Stimulated activated memory B cell treated with anti-CD40 and anti-IgM and Interleukin-4, amounts not matched to agents 10 μg/mL and 1 μg/mL and 100 μg/mL, for 72 hours (primary cell): Measurements from ENCODE around the gene SLC46A3.
"Not testable (repeated sequence)": the region's sequence is repeated elsewhere in the genome, so short reads cannot be mapped to it uniquely, and the experiment has no call there.

Source experiments
- ATAC-seq: fragments of 150-1000 bp; cut with Tn5 transposase; 2 replicates; pipeline ENCODE4 v1.10.0; 2021
- H3K27ac Mint-ChIP-seq: one replicate; pipeline ENCODE4 v1.8.0; 2022; ENCODE audit warnings: mild to moderate bottlenecking, mixed read lengths
- H3K27me3 Mint-ChIP-seq: one replicate; pipeline ENCODE4 v1.8.0; 2022; ENCODE audit warnings: mixed read lengths
- H3K36me3 Mint-ChIP-seq: one replicate; pipeline ENCODE4 v1.8.0; 2022; ENCODE audit warnings: mixed read lengths
- H3K4me1 Mint-ChIP-seq: one replicate; pipeline ENCODE4 v1.8.0; 2022; ENCODE audit warnings: mixed read lengths
- H3K4me3 Mint-ChIP-seq: one replicate; pipeline ENCODE4 v1.8.0; 2022; ENCODE audit warnings: mild to moderate bottlenecking, moderate library complexity, mixed read lengths
- H3K9me3 Mint-ChIP-seq: one replicate; pipeline ENCODE4 v1.8.0; 2022; ENCODE audit warnings: mixed read lengths

Gene SLC46A3

GRCh38 chr13:28714651-28715050 lies 4.1 kb downstream of the SLC46A3 start:
- Mint-ChIP-seq H3K4me1 (peaks cover 32% of the 10 kb centered on the region), H3K27me3 (no peaks in the 10 kb centered on the region), H3K4me3 (no peak overlapping the region), H3K27ac (no peak overlapping the region), H3K9me3 (no peaks in the 10 kb centered on the region), H3K36me3 (peaks cover 24% of the 10 kb centered on the region)
- ATAC-seq = no peak

GRCh38 chr13:28710161-28710560 lies 8.6 kb downstream of the SLC46A3 start:
- H3K4me1 Mint-ChIP-seq = peaks cover 16% of the 10 kb centered on the region
- no peaks in the 10 kb centered on the region for H3K9me3 Mint-ChIP-seq
- H3K27ac Mint-ChIP-seq = no peak overlapping the region
- H3K27me3 Mint-ChIP-seq = no peaks in the 10 kb centered on the region
- no peak overlapping the region for H3K4me3 Mint-ChIP-seq
- peaks cover 26% of the 10 kb centered on the region for H3K36me3 Mint-ChIP-seq
- ATAC-seq = no peak

- Mint-ChIP-seq H3K4me3 (peak overlapping the region; percentile 8), H3K27ac (peak overlapping the region; percentile 30), H3K9me3 (no peaks in the 10 kb centered on the region), H3K36me3 (peaks cover 33% of the 10 kb centered on the region), H3K27me3 (no peaks in the 10 kb centered on the region), H3K4me1 (peaks cover 11% of the 10 kb centered on the region)
- ATAC-seq = peak; percentile 98
Measured at GRCh38 chr13:28707629-28708427, 10.9 kb downstream of the SLC46A3 start.

- peaks cover 11% of the 10 kb centered on the region for H3K4me1 Mint-ChIP-seq
- no peak overlapping the region for H3K27ac Mint-ChIP-seq
- peaks cover 47% of the 10 kb centered on the region for H3K36me3 Mint-ChIP-seq
Measured at GRCh38 chr13:28705461-28706083, 13.2 kb downstream of the SLC46A3 start.

GRCh38 chr13:28704919-28705318 lies 13.9 kb downstream of the SLC46A3 start:
- H3K27me3 Mint-ChIP-seq = no peaks in the 10 kb centered on the region
- no peaks in the 10 kb centered on the region for H3K9me3 Mint-ChIP-seq
- ATAC-seq = no peak
- peaks cover 11% of the 10 kb centered on the region for H3K4me1 Mint-ChIP-seq
- H3K4me3 Mint-ChIP-seq = no peak overlapping the region
- no peak overlapping the region for H3K27ac Mint-ChIP-seq
- peaks cover 48% of the 10 kb centered on the region for H3K36me3 Mint-ChIP-seq

More at GRCh38 chr13:28705461-28706083, 13.2 kb downstream of the SLC46A3 start:
- Mint-ChIP-seq H3K4me3 (no peak overlapping the region), H3K9me3 (no peaks in the 10 kb centered on the region), H3K27me3 (no peaks in the 10 kb centered on the region)
- no peak for ATAC-seq

GRCh38 chr13:28704282-28704681 lies 14.5 kb downstream of the SLC46A3 start:
- H3K36me3 Mint-ChIP-seq = peaks cover 47% of the 10 kb centered on the region
- H3K27me3 Mint-ChIP-seq = no peaks in the 10 kb centered on the region
- H3K4me3 Mint-ChIP-seq = no peak overlapping the region
- H3K9me3 Mint-ChIP-seq = no peaks in the 10 kb centered on the region
- H3K27ac Mint-ChIP-seq = no peak overlapping the region
- H3K4me1 Mint-ChIP-seq = peaks cover 11% of the 10 kb centered on the region
- ATAC-seq = no peak

GRCh38 chr13:28699246-28699645 lies 19.5 kb downstream of the SLC46A3 start:
- Mint-ChIP-seq H3K27me3 (no peaks in the 10 kb centered on the region), H3K27ac (no peak overlapping the region), H3K36me3 (peaks cover 65% of the 10 kb centered on the region), H3K9me3 (no peaks in the 10 kb centered on the region), H3K4me3 (no peak overlapping the region), H3K4me1 (no peaks in the 10 kb centered on the region)
- no peak for ATAC-seq

GRCh38 chr13:28697441-28697840 lies 21.3 kb downstream of the SLC46A3 start:
- H3K27ac Mint-ChIP-seq = no peak overlapping the region
- no peaks in the 10 kb centered on the region for H3K27me3 Mint-ChIP-seq
- peaks cover 2% of the 10 kb centered on the region for H3K9me3 Mint-ChIP-seq
- peaks cover 60% of the 10 kb centered on the region for H3K36me3 Mint-ChIP-seq
- no peaks in the 10 kb centered on the region for H3K4me1 Mint-ChIP-seq
- H3K4me3 Mint-ChIP-seq = no peak overlapping the region
- ATAC-seq = no peak

GRCh38 chr13:28693605-28694491 lies 24.9 kb downstream of the SLC46A3 start:
- H3K4me1 Mint-ChIP-seq, ATAC-seq, H3K27ac Mint-ChIP-seq, H3K4me3 Mint-ChIP-seq, H3K27me3 Mint-ChIP-seq: not testable (repeated sequence)
- peaks cover 38% of the 10 kb centered on the region for H3K36me3 Mint-ChIP-seq
- peaks cover 20% of the 10 kb centered on the region for H3K9me3 Mint-ChIP-seq

- Mint-ChIP-seq H3K9me3 (peaks cover 15% of the 10 kb centered on the region), H3K36me3 (no peaks in the 10 kb centered on the region), H3K27ac (no peak overlapping the region), H3K4me3 (no peak overlapping the region), H3K27me3 (no peaks in the 10 kb centered on the region), H3K4me1 (no peaks in the 10 kb centered on the region)
- ATAC-seq = no peak
Measured at GRCh38 chr13:28685892-28686291, 32.9 kb downstream of the SLC46A3 start.

- no peaks in the 10 kb centered on the region for H3K36me3 Mint-ChIP-seq
- no peak for ATAC-seq
Measured at GRCh38 chr13:28685114-28685513, 33.7 kb downstream of the SLC46A3 start.

GRCh38 chr13:28684257-28684656 lies 34.5 kb downstream of the SLC46A3 start:
- H3K27me3 Mint-ChIP-seq = no peaks in the 10 kb centered on the region
- peak; percentile 12 for ATAC-seq
- H3K4me3 Mint-ChIP-seq = no peak overlapping the region
- no peaks in the 10 kb centered on the region for H3K4me1 Mint-ChIP-seq
- no peaks in the 10 kb centered on the region for H3K36me3 Mint-ChIP-seq
- H3K9me3 Mint-ChIP-seq = peaks cover 5% of the 10 kb centered on the region
- no peak overlapping the region for H3K27ac Mint-ChIP-seq

More at GRCh38 chr13:28685114-28685513, 33.7 kb downstream of the SLC46A3 start:
- peaks cover 12% of the 10 kb centered on the region for H3K9me3 Mint-ChIP-seq
- no peak overlapping the region for H3K27ac Mint-ChIP-seq
- no peak overlapping the region for H3K4me3 Mint-ChIP-seq
- no peaks in the 10 kb centered on the region for H3K4me1 Mint-ChIP-seq
- no peaks in the 10 kb centered on the region for H3K27me3 Mint-ChIP-seq

GRCh38 chr13:28683169-28683568 lies 35.6 kb downstream of the SLC46A3 start:
- not testable (repeated sequence) for H3K9me3 Mint-ChIP-seq, H3K36me3 Mint-ChIP-seq, ATAC-seq, H3K27me3 Mint-ChIP-seq, H3K4me1 Mint-ChIP-seq, H3K27ac Mint-ChIP-seq, H3K4me3 Mint-ChIP-seq

- Mint-ChIP-seq H3K27me3 (no peaks in the 10 kb centered on the region), H3K36me3 (peaks cover 12% of the 10 kb centered on the region), H3K9me3 (no peaks in the 10 kb centered on the region), H3K4me1 (no peaks in the 10 kb centered on the region), H3K27ac (no peak overlapping the region), H3K4me3 (no peak overlapping the region)
- no peak for ATAC-seq
Measured at GRCh38 chr13:28680541-28680940, 38.2 kb downstream of the SLC46A3 start.

- H3K4me3 Mint-ChIP-seq = no peak overlapping the region
- no peaks in the 10 kb centered on the region for H3K9me3 Mint-ChIP-seq
- no peak for ATAC-seq
- H3K27ac Mint-ChIP-seq = no peak overlapping the region
- H3K4me1 Mint-ChIP-seq = no peaks in the 10 kb centered on the region
- peaks cover 13% of the 10 kb centered on the region for H3K36me3 Mint-ChIP-seq
- no peaks in the 10 kb centered on the region for H3K27me3 Mint-ChIP-seq
Measured at GRCh38 chr13:28679628-28680027, 39.1 kb downstream of the SLC46A3 start.
